GM18502 (cell line): Measurements from ENCODE around the gene RAB11A.

Experiments used
- ATAC-seq: cut with Tn5 transposase; IDR thresholded peaks from one replicate; pipeline ENCODE4 v1.9.1; 2021; ENCODE audit warnings: mild to moderate bottlenecking; ENCODE audit not compliant: unreplicated experiment, poor library complexity

Gene RAB11A

GRCh38 chr15:65869126-65869953 is at the start of gene RAB11A:
Gene RAB11A, plus strand, starts transcription at chr15:65869491. Its CDS starts 95 bp downstream, at chr15:65869586.
- peak; percentile 89 for ATAC-seq

- ATAC-seq = no peak
Measured at GRCh38 chr15:65819563-65819960, 49.7 kb upstream of the RAB11A start.

- no peak for ATAC-seq
Measured at GRCh38 chr15:65821070-65821469, 48.2 kb upstream of the RAB11A start.

GRCh38 chr15:65822316-65822715 is 47.0 kb upstream of the RAB11A start:
- ATAC-seq = no peak

GRCh38 chr15:65824031-65824743 is 45.1 kb upstream of the RAB11A start:
- ATAC-seq = no peak

GRCh38 chr15:65824941-65825544 is 44.2 kb upstream of the RAB11A start:
- ATAC-seq = no peak

GRCh38 chr15:65827065-65827464 is 42.2 kb upstream of the RAB11A start:
- ATAC-seq = no peak

GRCh38 chr15:65828585-65828984 is 40.7 kb upstream of the RAB11A start:
- ATAC-seq = no peak

GRCh38 chr15:65829130-65829764 is 40.0 kb upstream of the RAB11A start:
- ATAC-seq = no peak

- ATAC-seq = no peak
Measured at GRCh38 chr15:65832549-65833364, 36.5 kb upstream of the RAB11A start.

GRCh38 chr15:65833501-65834205 is 35.6 kb upstream of the RAB11A start:
- no peak for ATAC-seq

- ATAC-seq = no peak
Measured at GRCh38 chr15:65834603-65835282, 34.5 kb upstream of the RAB11A start.

- no peak for ATAC-seq
Measured at GRCh38 chr15:65835447-65835846, 33.8 kb upstream of the RAB11A start.

- ATAC-seq = no peak
Measured at GRCh38 chr15:65836665-65837064, 32.6 kb upstream of the RAB11A start.

- no peak for ATAC-seq
Measured at GRCh38 chr15:65837301-65838294, 31.7 kb upstream of the RAB11A start.

GRCh38 chr15:65839354-65839901 is 29.9 kb upstream of the RAB11A start:
- no peak for ATAC-seq

- ATAC-seq = no peak
Measured at GRCh38 chr15:65839985-65840384, 29.3 kb upstream of the RAB11A start.
